GM10266 (cell line): ENCODE results near the gene PACSIN2.
"Not testable (repeated sequence)": the region's sequence is repeated elsewhere in the genome, so short reads cannot be mapped to it uniquely, and the experiment has no call there.

Experiments
- DNase-seq: peaks from one replicate; pipeline ENCODE4 v3.0.0; 2012; ENCODE audit errors: extremely low spot score
- TF ChIP-seq, protein P1 (sequence below): IDR thresholded peaks from 2 replicates; pipeline ENCODE4 v1.5.1; 2012; ENCODE audit warnings: mild to moderate bottlenecking, low read depth; ENCODE audit not compliant: control insufficient read depth, insufficient read depth; ENCODE audit errors: missing control alignments

Gene PACSIN2

DNA sequence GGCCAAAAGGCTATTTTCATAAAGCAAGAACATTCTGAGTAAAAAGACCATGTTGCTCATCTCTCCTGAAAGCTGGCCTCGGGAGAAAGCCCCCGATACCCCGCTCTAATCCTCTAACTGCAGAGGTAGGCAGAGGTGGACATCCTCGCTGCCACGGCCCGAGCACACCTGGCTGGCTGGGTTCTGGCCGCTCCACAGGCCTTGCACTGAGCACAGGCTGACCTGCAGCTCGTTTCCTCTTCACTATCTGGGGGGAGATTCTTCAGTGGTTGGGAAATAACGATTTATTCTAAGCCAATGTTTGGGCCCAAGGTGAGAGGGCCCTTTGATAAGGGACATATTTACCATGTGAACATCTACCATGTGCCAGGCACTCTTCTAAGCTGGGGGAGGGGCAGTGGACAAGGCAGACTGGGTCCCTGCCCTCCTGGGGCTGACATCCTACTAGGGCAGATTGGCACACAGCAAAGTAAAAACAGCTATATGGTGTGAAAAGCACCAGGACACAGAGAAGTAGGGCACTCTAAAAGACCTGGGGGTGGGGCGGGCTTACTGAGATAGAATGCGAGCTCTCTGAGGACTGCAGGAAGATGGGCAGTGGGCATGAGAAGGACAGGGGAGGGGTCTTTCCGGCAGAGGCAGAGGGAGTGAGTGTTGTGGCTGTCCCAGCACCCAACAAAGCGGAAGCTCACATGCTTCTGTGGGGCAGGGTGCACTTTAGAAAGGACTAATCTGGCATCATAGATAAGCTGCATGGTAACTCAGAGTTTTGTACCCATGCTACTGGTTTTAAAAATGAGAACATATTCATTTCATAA lies 92.4 kb downstream of the PACSIN2 start:
- TF ChIP-seq, protein P1, sequence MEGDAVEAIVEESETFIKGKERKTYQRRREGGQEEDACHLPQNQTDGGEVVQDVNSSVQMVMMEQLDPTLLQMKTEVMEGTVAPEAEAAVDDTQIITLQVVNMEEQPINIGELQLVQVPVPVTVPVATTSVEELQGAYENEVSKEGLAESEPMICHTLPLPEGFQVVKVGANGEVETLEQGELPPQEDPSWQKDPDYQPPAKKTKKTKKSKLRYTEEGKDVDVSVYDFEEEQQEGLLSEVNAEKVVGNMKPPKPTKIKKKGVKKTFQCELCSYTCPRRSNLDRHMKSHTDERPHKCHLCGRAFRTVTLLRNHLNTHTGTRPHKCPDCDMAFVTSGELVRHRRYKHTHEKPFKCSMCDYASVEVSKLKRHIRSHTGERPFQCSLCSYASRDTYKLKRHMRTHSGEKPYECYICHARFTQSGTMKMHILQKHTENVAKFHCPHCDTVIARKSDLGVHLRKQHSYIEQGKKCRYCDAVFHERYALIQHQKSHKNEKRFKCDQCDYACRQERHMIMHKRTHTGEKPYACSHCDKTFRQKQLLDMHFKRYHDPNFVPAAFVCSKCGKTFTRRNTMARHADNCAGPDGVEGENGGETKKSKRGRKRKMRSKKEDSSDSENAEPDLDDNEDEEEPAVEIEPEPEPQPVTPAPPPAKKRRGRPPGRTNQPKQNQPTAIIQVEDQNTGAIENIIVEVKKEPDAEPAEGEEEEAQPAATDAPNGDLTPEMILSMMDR = no peak
- DNase-seq = no peak

DNA sequence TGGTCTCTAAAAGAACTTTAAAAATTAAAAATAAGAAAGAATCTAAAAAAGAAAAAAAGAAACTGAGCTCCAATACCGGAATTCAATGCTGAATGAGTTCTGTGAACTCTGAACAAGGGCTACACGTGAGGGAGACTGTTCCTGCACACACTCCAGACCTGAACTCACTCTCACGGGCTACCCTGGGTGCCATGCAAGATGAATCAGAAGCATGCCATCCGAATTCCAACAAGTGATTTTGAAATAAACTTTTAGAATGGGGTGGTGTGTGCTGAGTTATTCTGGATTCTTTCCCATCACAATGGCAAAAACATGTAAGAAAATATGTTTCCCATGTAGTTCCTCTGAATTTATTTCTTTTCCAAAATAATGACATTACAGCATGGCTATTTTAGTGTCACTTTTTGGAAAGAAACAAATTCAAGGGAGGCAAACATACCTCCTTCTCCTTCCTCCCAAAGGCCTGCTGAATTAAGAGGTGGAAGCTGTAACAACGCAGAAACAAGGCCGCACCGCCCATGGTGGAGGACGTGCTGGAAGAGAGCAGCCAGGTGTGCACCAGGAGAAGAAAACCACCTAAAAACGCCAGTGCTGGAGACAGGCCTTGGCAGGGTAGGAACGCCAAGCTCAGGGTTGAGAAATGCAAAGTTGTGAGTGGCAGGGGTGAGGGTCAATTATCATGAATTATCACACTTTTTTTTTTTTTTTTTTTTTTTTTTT lies 94.7 kb downstream of the PACSIN2 start:
- TF ChIP-seq, protein P1 = no peak
- no peak for DNase-seq

DNA sequence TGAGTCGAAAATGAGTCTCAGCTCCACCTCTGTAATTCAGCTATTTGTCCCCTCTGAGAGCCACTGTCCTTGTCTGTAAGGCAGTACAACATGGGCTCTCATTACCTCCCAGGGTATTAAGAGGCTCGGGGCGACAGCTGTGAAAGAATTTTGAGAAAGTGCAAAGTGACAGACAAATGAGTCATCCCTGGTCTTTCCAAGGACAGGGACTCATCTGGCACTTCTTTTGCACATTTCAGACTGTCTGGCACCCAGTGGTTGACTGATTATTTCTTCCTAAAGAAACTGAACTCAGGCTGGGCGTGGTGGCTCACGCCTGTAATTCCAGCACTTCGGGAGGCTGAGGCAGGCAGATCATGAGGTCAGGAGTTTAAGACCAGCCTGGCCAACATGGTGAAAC lies 95.8 kb downstream of the PACSIN2 start:
- no peak for DNase-seq

DNA sequence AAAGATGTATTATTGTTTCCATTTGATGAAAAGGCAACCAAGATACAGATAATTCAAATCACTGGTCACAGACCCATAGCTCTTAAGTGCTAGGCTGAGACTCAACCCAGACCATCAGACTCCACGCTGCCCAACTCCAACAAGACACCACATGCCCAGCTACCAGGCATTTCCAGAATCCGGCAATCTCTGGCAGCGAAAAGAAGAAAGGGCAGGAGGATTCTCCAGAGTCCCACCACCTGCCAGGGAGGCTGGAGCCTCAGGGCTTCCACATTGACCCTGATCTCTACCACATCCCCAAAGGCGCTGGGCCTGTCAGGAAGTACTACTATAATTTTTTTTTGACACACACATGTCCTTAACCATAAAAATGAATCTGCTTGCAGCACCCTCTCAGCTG lies 96.4 kb downstream of the PACSIN2 start:
- TF ChIP-seq, protein P1 = no peak
- no peak for DNase-seq

More for the DNA sequence above, 95.8 kb downstream of the PACSIN2 start:
- TF ChIP-seq, protein P1 = no peak

DNA sequence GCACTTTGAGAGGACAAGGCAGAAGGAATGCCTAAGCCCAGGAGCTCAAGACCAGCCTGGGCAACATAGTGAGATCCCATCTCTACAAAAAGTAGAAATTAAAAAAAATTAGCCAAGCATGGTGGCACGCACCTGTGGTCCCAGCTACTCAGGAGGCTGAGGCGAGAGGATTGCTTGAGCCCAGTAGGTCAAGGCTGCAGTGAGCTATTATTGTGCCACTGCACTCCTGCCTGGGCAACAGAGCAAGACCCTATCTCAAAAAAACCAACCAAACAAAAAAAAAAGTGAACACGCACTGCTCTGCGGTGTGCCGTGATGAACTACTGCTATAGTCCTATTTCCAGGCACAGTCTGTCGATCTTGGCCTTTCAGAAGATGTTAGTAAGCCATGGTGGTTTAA lies 97.6 kb downstream of the PACSIN2 start:
- not testable (repeated sequence) for DNase-seq

DNA sequence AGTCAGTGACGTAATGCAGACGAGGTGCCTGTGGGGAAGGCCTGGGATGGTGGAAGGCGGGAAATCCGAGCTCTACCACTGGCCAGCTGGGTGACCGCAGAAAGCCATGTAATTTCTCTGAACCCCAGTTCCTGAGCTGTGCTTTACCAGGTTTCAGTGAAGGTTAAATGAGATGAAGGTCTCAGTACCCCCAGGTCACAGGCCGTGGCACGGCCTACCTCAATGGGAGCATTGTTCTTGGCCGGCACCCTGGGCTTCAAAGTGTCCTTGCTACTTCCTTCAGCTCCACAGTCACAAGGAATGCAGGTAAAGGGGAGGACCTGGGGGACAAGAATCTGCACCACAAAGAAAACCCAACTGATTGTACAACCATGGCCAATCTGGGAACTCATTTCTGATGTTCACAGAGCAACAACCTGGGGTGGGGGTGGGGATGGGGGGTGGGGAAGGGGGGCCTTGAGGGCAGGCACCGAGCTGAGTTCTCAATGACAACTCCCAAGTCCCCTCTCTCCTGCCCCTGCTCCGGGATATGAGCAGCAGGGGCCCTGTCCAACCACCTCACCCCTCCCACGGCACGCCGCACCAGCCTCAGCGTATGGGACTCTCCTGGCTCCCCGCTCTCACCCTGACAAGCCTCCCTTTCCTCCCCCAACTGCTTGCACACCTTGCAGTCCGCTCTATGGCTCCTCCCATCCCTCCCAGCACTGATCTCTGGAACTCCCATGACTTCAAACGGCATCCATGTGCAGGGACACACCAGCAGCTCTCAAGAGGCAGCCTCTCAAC lies 98.8 kb downstream of the PACSIN2 start:
- TF ChIP-seq, protein P1 = no peak
- no peak for DNase-seq

DNA sequence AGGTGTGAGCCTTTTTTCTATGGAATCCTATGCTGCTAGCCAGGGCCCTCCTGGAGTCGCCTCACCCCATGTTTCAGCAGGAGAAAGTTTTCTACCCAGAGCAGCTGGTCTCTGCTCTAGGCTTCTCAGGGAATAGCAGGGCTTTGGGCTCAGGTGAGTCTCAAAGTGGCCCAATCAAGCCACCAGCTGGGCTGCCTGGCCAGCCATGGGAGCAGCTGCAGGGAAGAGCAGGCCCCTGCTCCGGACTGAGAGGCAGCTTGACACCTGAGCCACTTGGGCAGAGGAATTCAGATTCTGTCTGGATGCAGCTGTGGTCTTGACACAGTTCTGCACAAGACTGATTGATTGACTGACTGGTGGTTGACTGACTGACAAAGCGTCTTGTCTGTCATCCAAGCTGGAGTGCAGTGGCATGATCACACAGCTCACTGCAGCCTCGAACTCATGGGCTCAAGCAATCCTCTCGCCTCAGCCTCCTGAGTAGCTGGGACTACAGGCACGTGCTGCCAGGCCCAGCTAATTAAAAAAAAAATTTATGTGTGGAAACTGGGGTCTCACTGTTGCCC lies 100.4 kb downstream of the PACSIN2 start:
- no peak for DNase-seq

More for the DNA sequence above, 100.4 kb downstream of the PACSIN2 start:
- TF ChIP-seq, protein P1 = no peak
